Posterior cingulate gyrus (tissue), 11 donors: ENCODE results near the gene ST3GAL5.
A peak's percentile ranks its signal among the peaks of the same experiment; 100 is the strongest.
"Not testable (repeated sequence)": the region's sequence is repeated elsewhere in the genome, so short reads cannot be mapped to it uniquely, and the experiment has no call there.

Experiments used
- DNase-seq, 10 donors: peaks; one replicate each; pipeline versions ENCODE4 v3.0.0 to v3.0.0-alpha.2; 2020 to 2021; ENCODE audit warnings: mixed read lengths in 3 of 10
- intact Hi-C: fragments of 100-400 bp; cut with DNase I; formaldehyde crosslinking; loops from one replicate; pipeline ENCODE4 v1.15.1; 2023

ST3GAL5 gene

GRCh38 chr2:85888684-85889626 lies at the start of gene ST3GAL5:
Gene ST3GAL5, minus strand, starts transcription at chr2:85888990. Its CDS starts 85 bp downstream, at chr2:85888905.
- intact Hi-C loops = loop anchor here (2.0 to 5.0 kb wide), 2 partner anchors 62 to 148 kb away; no protein-coding TSS in a partner anchor
- DNase-seq = peak; percentile 91 to 99 (median 94)

- DNase-seq = no peak
- intact Hi-C loops = no loop called here
These were observed 49.7 kb upstream of the ST3GAL5 start for GRCh38 chr2:85938456-85938855.

GRCh38 chr2:85937069-85937439 lies 48.3 kb upstream of the ST3GAL5 start:
- intact Hi-C loops = no loop called here
- no peak for DNase-seq

GRCh38 chr2:85936421-85937068 lies 47.8 kb upstream of the ST3GAL5 start:
- DNase-seq = no peak
- intact Hi-C loops = no loop called here

GRCh38 chr2:85935746-85936208 lies 47.0 kb upstream of the ST3GAL5 start:
- intact Hi-C loops = no loop called here
- no peak for DNase-seq

GRCh38 chr2:85935170-85935745 lies 46.5 kb upstream of the ST3GAL5 start:
- intact Hi-C loops = no loop called here
- no peak for DNase-seq

GRCh38 chr2:85933753-85934594 lies 45.2 kb upstream of the ST3GAL5 start:
- intact Hi-C loops = no loop called here
- no peak for DNase-seq

- DNase-seq, intact Hi-C loops: not testable (repeated sequence)
These were observed 42.4 kb upstream of the ST3GAL5 start for GRCh38 chr2:85931151-85931550.

- DNase-seq = no peak
- intact Hi-C loops = no loop called here
These were observed 41.6 kb upstream of the ST3GAL5 start for GRCh38 chr2:85930129-85931124.

- no peak for DNase-seq
- intact Hi-C loops = no loop called here
These were observed 40.6 kb upstream of the ST3GAL5 start for GRCh38 chr2:85929096-85930050.

GRCh38 chr2:85926931-85927661 lies 38.3 kb upstream of the ST3GAL5 start:
- intact Hi-C loops = no loop called here
- DNase-seq = no peak

- DNase-seq = no peak
- intact Hi-C loops = no loop called here
These were observed 37.7 kb upstream of the ST3GAL5 start for GRCh38 chr2:85926526-85926925.

GRCh38 chr2:85925216-85925671 lies 36.5 kb upstream of the ST3GAL5 start:
- DNase-seq = peak in 6 of 10 donors; percentile 23 to 87 (median 52)
- intact Hi-C loops = no loop called here

- intact Hi-C loops = no loop called here
- DNase-seq = peak in 3 of 10 donors; percentile 17 to 51 (median 26)
These were observed 35.7 kb upstream of the ST3GAL5 start for GRCh38 chr2:85924522-85924921.

GRCh38 chr2:85922199-85922598 lies 33.4 kb upstream of the ST3GAL5 start:
- intact Hi-C loops = no loop called here
- no peak for DNase-seq

- intact Hi-C loops = no loop called here
- no peak for DNase-seq
These were observed 32.9 kb upstream of the ST3GAL5 start for GRCh38 chr2:85921659-85922058.
